GM21526 (cell line): Measurements from ENCODE around the gene PKD2.
"Not testable (repeated sequence)": the region's sequence is repeated elsewhere in the genome, so short reads cannot be mapped to it uniquely, and the experiment has no call there.

Experiments
- ATAC-seq: cut with Tn5 transposase; IDR thresholded peaks from one replicate; pipeline ENCODE4 v1.9.1; 2021; ENCODE audit warnings: moderate library complexity; ENCODE audit not compliant: unreplicated experiment, low FRiP score

The PKD2 gene

GRCh38 chr4:88021824-88022223, 14.4 kb downstream of the PKD2 start:
- ATAC-seq = no peak

- no peak for ATAC-seq
Measured at GRCh38 chr4:88022289-88022688, 14.9 kb downstream of the PKD2 start.

- not testable (repeated sequence) for ATAC-seq
Measured at GRCh38 chr4:88025868-88026661, 18.6 kb downstream of the PKD2 start.

GRCh38 chr4:88027611-88028608, 20.5 kb downstream of the PKD2 start:
- no peak for ATAC-seq

- ATAC-seq = no peak
Measured at GRCh38 chr4:88028946-88029345, 21.5 kb downstream of the PKD2 start.

- no peak for ATAC-seq
Measured at GRCh38 chr4:88029556-88029955, 22.1 kb downstream of the PKD2 start.

GRCh38 chr4:88030565-88031310, 23.3 kb downstream of the PKD2 start:
- ATAC-seq = no peak

- peak; percentile 69 for ATAC-seq
Measured at GRCh38 chr4:88033309-88033708, 25.9 kb downstream of the PKD2 start.

GRCh38 chr4:88035292-88035691, 27.9 kb downstream of the PKD2 start:
- ATAC-seq = no peak

- ATAC-seq = no peak
Measured at GRCh38 chr4:88037447-88037846, 30.0 kb downstream of the PKD2 start.

GRCh38 chr4:88037936-88038335, 30.5 kb downstream of the PKD2 start:
- ATAC-seq = no peak

- no peak for ATAC-seq
Measured at GRCh38 chr4:88040707-88041106, 33.3 kb downstream of the PKD2 start.

- ATAC-seq = no peak
Measured at GRCh38 chr4:88041626-88042025, 34.2 kb downstream of the PKD2 start.

- no peak for ATAC-seq
Measured at GRCh38 chr4:88043001-88043400, 35.6 kb downstream of the PKD2 start.

GRCh38 chr4:88043586-88044340, 36.3 kb downstream of the PKD2 start:
- no peak for ATAC-seq

GRCh38 chr4:88045021-88045420, 37.6 kb downstream of the PKD2 start:
- ATAC-seq = no peak

GRCh38 chr4:88054229-88054628, 46.8 kb downstream of the PKD2 start:
- ATAC-seq = no peak

GRCh38 chr4:88054901-88055300, 47.5 kb downstream of the PKD2 start:
- ATAC-seq = no peak

GRCh38 chr4:88058295-88058694, 50.9 kb downstream of the PKD2 start:
- no peak for ATAC-seq

GRCh38 chr4:88059766-88060165, 52.3 kb downstream of the PKD2 start:
- no peak for ATAC-seq
